HCT116 (cell line): ENCODE data around the gene NUTM2G. TPM values are rescaled to one million over a fixed set of nuclear protein-coding genes. Genes with fewer than 3 reads are reported as not detected.
A peak's percentile ranks its signal among the peaks of the same experiment; 100 is the strongest.
"Not testable (repeated sequence)": the region's sequence is repeated elsewhere in the genome, so short reads cannot be mapped to it uniquely, and the experiment has no call there.

Experiments used
- ATAC-seq: fragments of 200-7000 bp; cut with Tn5 transposase; 2 replicates; pipeline ENCODE4 v1.9.1; 2020; ENCODE audit warnings: mild to moderate bottlenecking, moderate library complexity
- BruUV-seq: library from RNA; stranded (reverse); fragments of 400-500 nt; replicated peaks from 2 replicates; lab custom pipeline; 2021; lab: Mats Ljungman, UMichigan
- CTCF ChIA-PET: fragments of 300-600 bp; sonication (Branson Sonifier 250); formaldehyde crosslinking; loops from one replicate; lab custom pipeline; 2021; ENCODE audit warnings: antibody characterized with exemption; lab: Charles Lee
- POLR2A ChIA-PET: fragments of 300-600, 350-600 bp; sonication (Branson Sonifier 250); formaldehyde crosslinking; loops from one replicate; lab custom pipeline; 2021; ENCODE audit warnings: antibody characterized with exemption; lab: Charles Lee
- RAD21 ChIA-PET, 2 experiments: fragments of 300-600 bp; sonication (Branson Sonifier 250); formaldehyde crosslinking; loops; one replicate each; lab custom pipeline; 2023; ENCODE audit warnings: low total read pairs in 2 of 2; ENCODE audit not compliant: uncharacterized antibody in 2 of 2, unreplicated experiment in 2 of 2, low non-redundant PET in 1 of 2; lab: Charles Lee
- DNase-seq: peaks from one replicate; pipeline ENCODE4 v3.0.0-alpha.2; 2010; ENCODE audit warnings: low read depth, low spot score
- H2AFZ ChIP-seq: fragments of 200-600 bp; shearing (Covaris generic), sonication (generic); 2 replicates; pipeline ENCODE4 v1.6.1; 2017; ENCODE audit warnings: low read depth, mixed run types, mixed read lengths, antibody characterized with exemption, low read length; ENCODE audit not compliant: poor library complexity, severe bottlenecking
- H3K27ac ChIP-seq: 2 replicates; pipeline ENCODE4 v1.5.1; 2012; ENCODE audit warnings: low read depth, low read length
- H3K27me3 ChIP-seq: fragments of 200-600 bp; sonication (generic); 2 replicates; pipeline ENCODE4 v1.6.1; 2016; ENCODE audit warnings: mixed run types, low read length, mixed read lengths; ENCODE audit not compliant: insufficient read depth
- H3K36me3 ChIP-seq, 2 experiments: fragments of 200-500 bp in 1 of 2; fragments of 200-600 bp in 1 of 2; sonication (Bioruptor generic) in 1 of 2; sonication (generic) in 1 of 2; 2 replicates each; pipeline versions ENCODE4 v1.5.1 to v1.6.1; 2014 to 2016; ENCODE audit warnings: low read length in 2 of 2, inconsistent platforms in 1 of 2, mixed read lengths in 1 of 2, mixed run types in 1 of 2; ENCODE audit not compliant: insufficient read depth in 2 of 2, control insufficient read depth in 1 of 2
- H3K4me1 ChIP-seq, 2 experiments: fragments of 200-600 bp in 1 of 2; sonication (generic) in 1 of 2; 2 replicates each; pipeline versions ENCODE4 v1.5.1 to v1.6.1; 2012 to 2017; ENCODE audit warnings: low read length in 2 of 2, inconsistent platforms in 1 of 2, mild to moderate bottlenecking in 1 of 2, mixed read lengths in 1 of 2, mixed run types in 1 of 2, moderate library complexity in 1 of 2; ENCODE audit not compliant: insufficient read depth in 2 of 2, control insufficient read depth in 1 of 2
- H3K4me2 ChIP-seq: fragments of 200-600 bp; sonication (generic); 2 replicates; pipeline ENCODE4 v1.6.1; 2017; ENCODE audit warnings: mixed run types, low read length, mixed read lengths
- H3K4me3 ChIP-seq, 2 experiments: fragments of 200-600 bp in 1 of 2; sonication (generic) in 1 of 2; replicated peaks in 1 of 2; 2 replicates each; pipeline ENCODE4 v1.5.1; 2011 to 2016; ENCODE audit warnings: low read length in 2 of 2, control low read depth in 1 of 2, low read depth in 1 of 2, mild to moderate bottlenecking in 1 of 2, mixed read lengths in 1 of 2, mixed run types in 1 of 2
- H3K79me2 ChIP-seq: fragments of 200-600 bp; sonication (generic); 2 replicates; pipeline ENCODE4 v1.6.1; 2017; ENCODE audit warnings: mild to moderate bottlenecking, mixed run types, low read length, moderate library complexity, mixed read lengths; ENCODE audit not compliant: insufficient read depth
- H3K9ac ChIP-seq: fragments of 200-600 bp; sonication (generic); 2 replicates; pipeline ENCODE4 v1.6.1; 2016; ENCODE audit warnings: low read length, mixed read lengths
- H3K9me2 ChIP-seq: fragments of 200-600 bp; sonication (generic), shearing (Covaris generic); 2 replicates; pipeline ENCODE4 v1.6.1; 2017; ENCODE audit warnings: mixed run types, mild to moderate bottlenecking, moderate library complexity; ENCODE audit not compliant: insufficient read depth
- H3K9me3 ChIP-seq, 2 experiments: fragments of 200-500 bp in 1 of 2; fragments of 200-600 bp in 1 of 2; sonication (Bioruptor generic) in 1 of 2; sonication (generic) in 1 of 2; 2 replicates each; pipeline ENCODE4 v1.6.1; 2014 to 2017; ENCODE audit warnings: low read length in 2 of 2, mixed read lengths in 2 of 2, inconsistent platforms in 1 of 2, low read depth in 1 of 2, mild to moderate bottlenecking in 1 of 2, mixed run types in 1 of 2, moderate library complexity in 1 of 2; ENCODE audit not compliant: control insufficient read depth in 1 of 2, insufficient read depth in 1 of 2
- H4K20me1 ChIP-seq: fragments of 200-600 bp; sonication (generic), shearing (Covaris generic); 2 replicates; pipeline ENCODE4 v1.6.1; 2017; ENCODE audit warnings: mixed run types, mild to moderate bottlenecking, moderate library complexity; ENCODE audit not compliant: insufficient read depth
- intact Hi-C: fragments of 100-400 bp; cut with micrococcal nuclease; formaldehyde crosslinking; loops from 2 replicates; pipeline ENCODE4 v1.10.0; 2022
- total RNA-seq: library from RNA; stranded (reverse); gene quantifications from one replicate; pipeline ENCODE4 v1.2.1, GENCODE V29; 2021; ENCODE audit not compliant: unreplicated experiment

Gene NUTM2G
- total RNA-seq, 1 experiment from 2014 or later = not detected

- H3K9ac ChIP-seq = not testable (repeated sequence)
Observed at GRCh38 chr9:96918550-96918949, 10.1 kb upstream of the NUTM2G start.

GRCh38 chr9:96920803-96921202 lies 7.8 kb upstream of the NUTM2G start:
- POLR2A ChIA-PET, H3K4me2 ChIP-seq, H4K20me1 ChIP-seq, H3K9me2 ChIP-seq, RAD21 ChIA-PET, H3K9ac ChIP-seq, DNase-seq, H3K4me3 ChIP-seq, H2AFZ ChIP-seq, H3K4me1 ChIP-seq, H3K27me3 ChIP-seq, intact Hi-C loops, CTCF ChIA-PET, H3K27ac ChIP-seq, H3K79me2 ChIP-seq, ATAC-seq, BruUV-seq, H3K9me3 ChIP-seq, H3K36me3 ChIP-seq: not testable (repeated sequence)

More at GRCh38 chr9:96918550-96918949, 10.1 kb upstream of the NUTM2G start:
- RAD21 ChIA-PET, H3K27ac ChIP-seq, H3K4me2 ChIP-seq, H3K9me3 ChIP-seq, H3K27me3 ChIP-seq, DNase-seq, intact Hi-C loops, ATAC-seq, H3K4me3 ChIP-seq, POLR2A ChIA-PET, H3K36me3 ChIP-seq, H3K9me2 ChIP-seq, H4K20me1 ChIP-seq, CTCF ChIA-PET, H3K4me1 ChIP-seq, H3K79me2 ChIP-seq, H2AFZ ChIP-seq, BruUV-seq: not testable (repeated sequence)

GRCh38 chr9:96925587-96925986 lies 3.1 kb upstream of the NUTM2G start:
- H3K79me2 ChIP-seq, H3K9me3 ChIP-seq, intact Hi-C loops, H3K4me1 ChIP-seq, DNase-seq, H4K20me1 ChIP-seq, RAD21 ChIA-PET, POLR2A ChIA-PET, H2AFZ ChIP-seq, H3K4me3 ChIP-seq, H3K27me3 ChIP-seq, H3K36me3 ChIP-seq, BruUV-seq, H3K27ac ChIP-seq, H3K4me2 ChIP-seq, CTCF ChIA-PET, H3K9ac ChIP-seq, H3K9me2 ChIP-seq: not testable (repeated sequence)
- ATAC-seq = peak; percentile 40; the same call in 1 of the 2 replicates

GRCh38 chr9:96931665-96932064 lies 3.0 kb downstream of the NUTM2G start:
- H3K9me2 ChIP-seq, H3K4me1 ChIP-seq, intact Hi-C loops, H4K20me1 ChIP-seq, H3K27me3 ChIP-seq, DNase-seq, CTCF ChIA-PET, H3K4me3 ChIP-seq, RAD21 ChIA-PET, H3K4me2 ChIP-seq, H3K9me3 ChIP-seq, H2AFZ ChIP-seq, H3K36me3 ChIP-seq, H3K27ac ChIP-seq, POLR2A ChIA-PET, H3K79me2 ChIP-seq, H3K9ac ChIP-seq, BruUV-seq: not testable (repeated sequence)
- ATAC-seq = peak; percentile 44
